ENCODE data around the gene FSTL5. TPM values are rescaled to one million over a fixed set of nuclear protein-coding genes. Genes with fewer than 3 reads are reported as not detected.
"Not testable (repeated sequence)": the region's sequence is repeated elsewhere in the genome, so short reads cannot be mapped to it uniquely, and the experiment has no call there.

The FSTL5 gene
- total RNA-seq, 4 donors from 2014 or later = 0.33 to 0.52 (median 0.40) TPM

- Histone ChIP-seq H3K27me3 (no peaks in the 10 kb centered on the region), H3K36me3 (no peaks in the 10 kb centered on the region), H3K4me3 (no peak overlapping the region), H3K4me1 (no peaks in the 10 kb centered on the region), H3K27ac (replicated peaks in 1 of 4) (no peak overlapping the region), H3K9me3 (peaks cover 0 to 6% (median 0%) of the 10 kb centered on the region in 4 donors)
- TF ChIP-seq POLR2A (IDR thresholded peaks at IDR 0.05; ENCODE audit: low read depth) (no peak), CTCF (IDR thresholded peaks at IDR 0.05) (no peak), POLR2AphosphoS5 (IDR thresholded peaks at IDR 0.05) (no peak)
- no peak for DNase-seq (ENCODE audit: extremely low spot score)
- intact Hi-C loops (cut with DNase I) = no loop called here
- WGBS = 60% methylated on average over 5 of the region's 5 CpGs
These were observed 59.2 kb downstream of the FSTL5 start for GRCh38 chr4:162104459-162105124.

DNA sequence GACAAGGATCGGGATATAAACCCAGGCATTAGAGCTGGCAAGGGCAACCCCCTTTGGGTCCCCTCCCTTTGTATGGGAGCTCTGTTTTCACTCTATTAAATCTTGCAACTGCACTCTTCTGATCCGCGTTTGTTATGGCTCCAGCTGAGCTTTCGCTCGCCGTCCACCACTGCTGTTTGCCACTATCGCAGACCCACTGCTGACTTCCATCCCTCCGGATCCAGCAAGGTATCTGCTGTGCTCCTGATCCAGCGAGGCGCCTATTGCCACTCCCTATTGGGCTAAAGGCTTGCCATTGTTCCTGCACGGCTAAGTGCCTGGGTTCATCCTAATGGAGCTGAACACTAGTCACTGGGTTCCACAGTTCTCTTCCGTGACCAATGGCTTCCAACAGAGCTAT, 59.9 kb downstream of the FSTL5 start:
- H3K27ac ChIP-seq (replicated peaks in 1 of 4); H3K4me3 ChIP-seq; H3K27me3 ChIP-seq; intact Hi-C loops (cut with DNase I); H3K4me1 ChIP-seq; DNase-seq (ENCODE audit: extremely low spot score); H3K9me3 ChIP-seq; H3K36me3 ChIP-seq: not testable (repeated sequence)
- 97% methylated on average over 12 of the region's 12 CpGs for WGBS

DNA sequence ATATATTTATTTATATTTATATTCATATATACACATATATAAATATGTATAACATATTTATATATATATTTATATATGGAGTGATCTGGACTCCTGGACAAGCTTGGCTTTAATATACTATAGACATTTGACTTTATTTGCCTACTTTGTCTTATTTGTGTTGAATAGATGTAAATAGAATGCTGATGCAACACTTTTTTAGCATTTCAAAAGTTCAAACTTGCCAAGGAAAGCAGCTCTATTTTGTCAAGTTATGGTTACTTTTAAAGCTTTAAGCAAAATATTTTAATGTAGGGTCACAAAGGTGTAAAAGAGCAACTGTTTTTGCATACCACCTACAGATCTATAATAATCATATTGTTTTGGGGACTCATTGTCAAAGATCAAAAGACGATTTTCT, 61.1 kb downstream of the FSTL5 start:
- intact Hi-C loops (cut with DNase I) = no loop called here
- DNase-seq (ENCODE audit: extremely low spot score) = no peak
- H3K4me3 ChIP-seq = no peak overlapping the region

GRCh38 chr4:162101337-162101736, 62.5 kb downstream of the FSTL5 start:
- intact Hi-C loops (cut with DNase I) = no loop called here
- no peak overlapping the region for H3K27ac ChIP-seq (replicated peaks in 1 of 4)
- peaks cover 0 to 7% (median 0%) of the 10 kb centered on the region in 4 donors for H3K9me3 ChIP-seq
- TF ChIP-seq POLR2A (IDR thresholded peaks at IDR 0.05; ENCODE audit: low read depth) (no peak), EP300 (IDR thresholded peaks at IDR 0.05) (no peak), CTCF (IDR thresholded peaks at IDR 0.05) (no peak), POLR2AphosphoS5 (IDR thresholded peaks at IDR 0.05) (no peak)
- H3K4me3 ChIP-seq = no peak overlapping the region
- H3K36me3 ChIP-seq = no peaks in the 10 kb centered on the region
- H3K4me1 ChIP-seq = no peaks in the 10 kb centered on the region
- no peaks in the 10 kb centered on the region for H3K27me3 ChIP-seq
- WGBS = 37% methylated on average over 1 of the region's 1 CpG
- no peak for DNase-seq (ENCODE audit: extremely low spot score)

More for the DNA sequence above, 61.1 kb downstream of the FSTL5 start:
- no peaks in the 10 kb centered on the region for H3K27me3 ChIP-seq
- no peak overlapping the region for H3K27ac ChIP-seq (replicated peaks in 1 of 4)
- no peaks in the 10 kb centered on the region for H3K4me1 ChIP-seq
- peaks cover 0 to 7% (median 0%) of the 10 kb centered on the region in 4 donors for H3K9me3 ChIP-seq
- no peaks in the 10 kb centered on the region for H3K36me3 ChIP-seq
- WGBS = 67% methylated on average over 1 of the region's 1 CpG
- no peak for TF ChIP-seq EP300 (IDR thresholded peaks at IDR 0.05)
- no peak for TF ChIP-seq CTCF (IDR thresholded peaks at IDR 0.05)
- TF ChIP-seq POLR2AphosphoS5 (IDR thresholded peaks at IDR 0.05) = no peak
- no peak for TF ChIP-seq POLR2A (IDR thresholded peaks at IDR 0.05; ENCODE audit: low read depth)

- DNase-seq (ENCODE audit: extremely low spot score) = no peak
- TF ChIP-seq POLR2AphosphoS5 (IDR thresholded peaks at IDR 0.05) = no peak
- no peak for TF ChIP-seq POLR2A (IDR thresholded peaks at IDR 0.05; ENCODE audit: low read depth)
- no peak for TF ChIP-seq EP300 (IDR thresholded peaks at IDR 0.05)
- TF ChIP-seq CTCF (IDR thresholded peaks at IDR 0.05) = no peak
- Histone ChIP-seq H3K27ac (replicated peaks in 1 of 4) (no peak overlapping the region), H3K27me3 (no peaks in the 10 kb centered on the region), H3K36me3 (no peaks in the 10 kb centered on the region), H3K4me1 (no peaks in the 10 kb centered on the region), H3K4me3 (no peak overlapping the region), H3K9me3 (peaks cover 0 to 3% (median 0%) of the 10 kb centered on the region in 4 donors)
- intact Hi-C loops (cut with DNase I) = no loop called here
- WGBS = 71% methylated on average over 2 of the region's 2 CpGs
These were observed 88.1 kb downstream of the FSTL5 start for GRCh38 chr4:162075726-162076125.
